ENCODE data around the gene TLX1.

The TLX1 gene

GRCh38 chr10:101134299-101135127 lies 3.4 kb downstream of the TLX1 start:
- no peak for DNase-seq (ENCODE audit: low read depth)

GRCh38 chr10:101135141-101136006 lies 4.3 kb downstream of the TLX1 start:
- DNase-seq (ENCODE audit: low read depth): no peak

DNA sequence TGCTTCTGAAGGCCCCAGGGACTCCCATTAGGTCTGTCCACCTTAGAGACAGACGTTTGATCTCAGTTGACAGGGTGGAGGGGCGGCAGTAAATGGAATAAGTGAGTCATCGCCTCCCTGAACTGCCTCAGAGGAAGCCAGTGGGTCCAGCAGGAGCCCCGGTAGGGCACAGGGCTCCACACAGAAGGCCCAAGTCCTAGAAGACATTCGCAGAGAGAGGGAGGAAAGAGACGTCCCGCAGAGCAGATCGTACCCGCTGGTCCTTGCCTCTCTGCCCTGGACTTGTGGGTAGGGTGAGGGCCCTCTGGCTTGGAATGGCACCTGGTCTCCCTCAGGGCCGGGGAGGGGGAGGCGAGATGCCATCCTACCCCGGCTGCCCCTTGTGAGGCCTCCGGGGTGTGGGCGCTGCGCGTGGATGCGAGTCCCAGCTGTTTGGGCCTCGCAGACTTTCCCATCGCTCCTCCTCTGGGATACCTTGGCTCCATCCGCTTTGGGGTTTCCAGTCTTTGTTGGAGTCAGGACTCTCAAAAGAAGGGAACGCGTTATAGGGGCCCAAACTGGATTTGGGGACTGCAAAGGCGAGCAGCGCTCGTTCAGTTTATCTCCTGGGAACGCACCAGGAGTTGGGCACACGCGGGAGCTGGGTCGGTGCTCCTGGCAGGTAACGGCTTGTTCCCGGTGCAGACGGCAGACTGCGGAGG lies 5.1 kb downstream of the TLX1 start:
- no peak for DNase-seq (ENCODE audit: low read depth)

DNA sequence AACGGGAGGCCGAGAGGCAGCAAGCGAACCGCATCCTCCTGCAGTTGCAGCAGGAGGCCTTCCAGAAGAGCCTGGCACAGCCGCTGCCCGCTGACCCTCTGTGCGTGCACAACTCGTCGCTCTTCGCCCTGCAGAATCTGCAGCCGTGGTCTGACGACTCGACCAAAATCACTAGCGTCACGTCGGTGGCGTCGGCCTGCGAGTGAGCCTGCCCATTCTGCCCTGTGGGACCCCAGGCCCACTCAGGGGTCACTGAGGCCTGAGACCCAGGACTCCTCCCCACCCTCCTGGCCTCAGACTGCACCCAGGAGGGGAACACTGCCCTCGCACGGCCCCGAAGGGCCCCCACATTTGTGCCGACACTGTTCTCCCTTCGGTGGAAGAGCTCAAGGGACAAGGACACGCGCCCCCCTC lies 5.6 kb downstream of the TLX1 start:
- no peak for DNase-seq (ENCODE audit: low read depth)

DNA sequence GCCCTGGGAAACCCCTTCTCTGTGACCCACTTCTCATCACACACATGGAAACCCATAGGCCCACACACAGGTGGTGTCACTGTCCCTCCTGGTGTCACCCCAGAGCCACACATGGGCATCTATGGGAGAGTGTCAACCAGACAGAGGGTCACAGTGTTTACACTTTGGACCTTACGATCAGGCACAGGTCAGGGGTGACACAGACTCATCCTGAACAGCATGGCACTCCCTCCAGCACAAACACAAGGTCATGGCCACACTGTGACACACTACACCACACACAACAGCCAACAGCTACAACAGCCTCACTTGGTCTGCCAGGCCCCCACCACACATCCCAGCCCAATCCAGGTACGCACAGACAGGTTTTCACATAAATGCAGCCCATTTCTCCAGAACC lies 6.2 kb downstream of the TLX1 start:
- DNase-seq (ENCODE audit: low read depth): no peak

GRCh38 chr10:101138788-101139420 lies 7.8 kb downstream of the TLX1 start:
- DNase-seq (ENCODE audit: low read depth): no peak

- DNase-seq (ENCODE audit: low read depth): no peak
These were observed 8.4 kb downstream of the TLX1 start for GRCh38 chr10:101139421-101139911.

DNA sequence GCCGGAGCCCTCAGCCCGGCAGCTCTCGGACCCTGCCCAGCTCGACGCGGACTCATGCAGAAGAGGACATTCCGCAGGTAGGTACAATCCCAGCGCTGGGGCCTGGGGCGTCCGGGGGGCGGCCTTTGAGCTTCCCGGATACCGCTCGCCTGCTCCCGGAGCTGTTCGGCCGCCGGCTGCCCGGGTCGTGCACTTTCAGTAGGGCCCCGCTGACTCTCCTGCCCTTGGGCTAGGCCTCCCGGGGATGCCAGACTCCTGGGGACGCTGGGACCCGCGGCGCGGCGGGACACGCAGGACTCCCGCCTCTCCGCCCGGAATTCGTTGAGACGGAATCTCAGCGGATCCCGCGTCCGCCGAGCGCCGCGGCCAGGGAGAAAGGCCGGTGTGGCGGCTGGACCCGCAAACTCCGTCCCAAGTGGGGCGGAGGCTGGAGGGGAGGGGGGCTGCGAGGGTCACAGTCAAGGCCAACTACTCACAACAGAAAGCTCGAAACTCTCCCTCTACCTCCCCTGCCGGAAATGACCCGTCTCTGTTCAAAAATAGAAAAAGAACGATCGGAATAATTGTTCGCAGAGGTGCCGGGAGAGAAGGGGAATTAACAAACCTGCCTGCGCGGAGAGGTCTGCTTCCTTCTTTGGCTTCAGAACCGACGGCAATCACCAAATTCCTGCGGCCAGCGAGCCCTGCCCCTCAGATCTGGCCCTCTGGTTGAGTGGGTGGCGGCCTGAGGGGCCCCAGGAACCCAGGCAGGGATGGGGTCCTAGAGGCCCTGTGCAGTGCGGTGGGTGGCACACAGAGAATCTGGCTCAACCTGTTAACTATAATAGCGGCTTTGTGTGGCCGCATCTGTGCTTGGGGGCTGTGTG lies 9.2 kb downstream of the TLX1 start:
- no peak for DNase-seq (ENCODE audit: low read depth)

DNA sequence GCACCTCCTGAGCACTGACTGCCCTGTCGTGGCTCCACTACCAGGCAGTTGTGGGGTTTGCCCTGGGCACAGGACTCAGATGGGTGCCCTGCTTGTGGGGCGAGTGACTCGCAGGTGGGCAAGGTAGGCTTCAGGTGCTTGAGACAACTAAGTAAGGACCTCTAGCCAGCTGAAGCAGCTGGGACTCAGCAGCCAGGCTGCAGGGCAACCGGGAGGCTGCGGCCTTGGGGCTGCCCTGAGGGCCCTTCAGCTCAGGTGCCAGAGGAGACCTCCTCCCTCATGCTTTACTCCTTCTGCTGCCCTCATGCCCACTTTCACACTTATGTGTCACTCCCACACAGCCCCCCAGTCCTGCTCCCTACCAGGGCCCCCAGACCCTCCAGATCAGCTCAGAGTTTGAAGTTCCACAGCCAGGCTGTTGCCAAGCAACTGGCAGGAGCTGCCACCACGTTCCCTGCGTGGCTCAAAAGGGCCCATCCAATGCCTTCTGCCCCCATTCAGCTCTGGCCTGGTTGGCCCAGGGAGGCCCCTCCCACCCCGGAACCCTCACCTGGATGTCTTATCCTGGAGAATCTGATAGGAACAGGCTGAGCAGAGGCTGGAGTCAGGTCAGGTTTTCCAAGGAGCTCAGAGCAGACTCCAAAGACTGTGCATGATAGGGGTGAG lies 10.0 kb downstream of the TLX1 start:
- no peak for DNase-seq (ENCODE audit: low read depth)

- peak; percentile 65 for DNase-seq (ENCODE audit: low read depth)
These were observed 10.8 kb downstream of the TLX1 start for GRCh38 chr10:101141616-101142532.

GRCh38 chr10:101142533-101143344 lies 11.6 kb downstream of the TLX1 start:
- no peak for DNase-seq (ENCODE audit: low read depth)

GRCh38 chr10:101143345-101143630 lies 12.2 kb downstream of the TLX1 start:
- no peak for DNase-seq (ENCODE audit: low read depth)

GRCh38 chr10:101144053-101144452 lies 13.0 kb downstream of the TLX1 start:
- no peak for DNase-seq (ENCODE audit: low read depth)

- no peak for DNase-seq (ENCODE audit: low read depth)
These were observed 14.0 kb downstream of the TLX1 start for GRCh38 chr10:101145145-101145544.

DNA sequence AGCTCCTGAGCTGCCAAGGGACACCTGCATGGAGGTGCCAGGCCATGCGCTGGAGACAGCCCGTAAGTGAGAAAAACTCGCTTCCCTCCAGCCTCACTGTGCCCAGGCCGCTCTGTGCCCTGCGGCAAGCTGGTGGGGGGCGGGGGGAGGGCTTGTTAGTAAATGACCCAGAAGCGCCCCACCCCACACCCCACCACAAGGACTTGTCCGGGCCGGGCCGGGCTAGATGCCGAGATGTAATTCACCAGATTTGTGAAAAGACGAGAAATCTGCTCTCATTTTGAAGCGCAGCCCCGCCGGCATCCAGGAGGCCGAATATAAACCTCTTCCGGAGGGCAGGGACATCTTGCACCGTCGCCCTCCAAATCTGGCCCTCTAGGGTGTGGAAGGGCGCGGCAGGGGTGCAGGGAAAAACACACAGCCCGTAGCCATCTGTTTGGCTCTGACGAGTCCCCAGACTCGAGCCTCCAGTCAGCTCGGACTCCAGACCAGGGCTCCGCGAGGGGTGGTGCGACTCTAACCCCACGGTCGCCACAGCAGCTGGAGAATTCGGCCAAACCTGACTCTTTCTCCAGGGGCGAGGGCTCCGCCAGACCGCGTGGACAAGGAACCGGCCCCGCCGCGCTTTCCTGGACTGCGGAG lies 14.8 kb downstream of the TLX1 start:
- no peak for DNase-seq (ENCODE audit: low read depth)

DNA sequence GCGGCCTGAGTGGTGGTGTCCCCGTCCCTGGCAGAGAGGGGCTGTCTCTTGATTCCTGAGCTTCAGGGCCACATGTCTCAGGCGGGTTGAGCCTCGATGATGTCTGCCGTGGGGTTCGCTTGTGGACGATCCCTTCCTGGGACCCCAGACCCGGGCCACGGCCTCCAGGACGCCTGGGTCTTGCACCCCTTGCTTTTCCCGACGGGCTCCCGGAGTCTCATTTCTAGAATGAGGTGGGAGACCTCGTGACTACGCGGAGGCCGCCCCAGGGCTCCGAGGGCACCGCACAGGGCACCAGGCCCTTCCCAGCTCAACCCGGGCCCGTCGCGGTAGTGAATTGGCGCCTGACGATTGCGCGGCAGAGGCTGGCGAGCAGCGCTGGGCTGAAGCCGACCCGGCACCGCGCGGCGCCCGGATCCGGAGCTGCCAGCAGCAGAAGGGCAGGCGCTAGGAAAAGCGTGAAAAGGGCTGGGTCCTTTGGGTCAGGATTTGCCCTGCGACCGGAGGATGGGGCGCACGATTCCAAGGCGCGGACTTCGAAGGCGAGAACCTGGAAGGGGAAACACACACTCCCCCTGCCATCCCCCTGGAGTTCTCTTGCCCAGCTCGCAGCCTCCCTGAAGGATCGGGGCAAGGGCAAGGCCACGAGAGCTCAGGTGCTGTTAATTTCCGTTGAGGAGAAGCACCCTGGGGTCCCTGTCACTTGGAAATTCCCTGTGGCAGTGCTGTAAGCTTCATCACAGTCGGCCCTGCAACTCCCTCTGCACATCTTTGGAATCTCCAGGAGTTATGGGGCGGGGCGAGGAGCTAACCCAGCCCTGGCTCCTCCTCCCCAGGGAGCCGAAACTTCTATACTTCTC lies 15.5 kb downstream of the TLX1 start:
- DNase-seq (ENCODE audit: low read depth): no peak

- DNase-seq (ENCODE audit: low read depth): no peak
These were observed 20.3 kb downstream of the TLX1 start for GRCh38 chr10:101151395-101151794.
